Stimulated activated CD4-positive, alpha-beta T cell treated with anti-CD3 and anti-CD28 coated beads, Interleukin-4, amount 100 ng/mL, for 24 hours (primary cell): ENCODE measurements around the gene GSTCD.
"Not testable (repeated sequence)": the region's sequence is repeated elsewhere in the genome, so short reads cannot be mapped to it uniquely, and the experiment has no call there.

Source experiments
- DNase-seq: peaks from one replicate; pipeline ENCODE4 v3.0.0-alpha.2; 2020

The GSTCD gene, protein sequence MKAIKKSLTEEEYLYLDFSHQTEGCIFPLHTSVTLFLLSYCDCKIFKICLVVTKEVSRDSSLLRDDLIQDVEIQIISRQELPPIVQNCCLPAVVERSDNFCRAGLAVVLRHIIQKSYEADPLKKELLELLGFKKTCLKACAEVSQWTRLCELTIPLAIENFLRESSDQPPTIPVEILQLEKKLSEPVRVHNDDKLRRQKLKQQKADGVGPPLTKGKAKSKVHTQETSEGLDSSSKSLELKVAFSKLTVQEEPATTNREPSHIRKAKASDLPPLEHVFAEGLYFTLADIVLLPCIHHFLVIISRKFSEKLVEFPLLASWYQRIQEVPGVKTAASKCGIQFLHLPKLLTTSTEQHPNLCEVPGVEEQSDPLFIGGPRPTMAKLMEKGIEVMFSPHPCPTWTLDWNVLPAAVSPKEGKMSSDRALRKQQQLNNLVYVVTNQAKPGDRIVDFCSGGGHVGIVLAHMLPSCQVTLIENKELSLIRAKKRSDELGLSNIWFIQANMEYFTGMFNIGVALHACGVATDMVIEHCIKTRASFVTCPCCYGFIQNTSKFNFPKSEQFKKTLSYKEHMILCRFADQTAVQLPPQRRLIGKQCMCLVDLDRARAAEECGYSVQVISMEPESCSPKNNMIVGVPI

GRCh38 chr4:105708181-105709080 lies at the start of gene GSTCD, which contains the start of gene INTS12:
TSS of gene GSTCD (plus strand) at chr4:105708784. CDS start at chr4:105717614, 8,830 bp downstream.
TSS of gene INTS12 (minus strand) at chr4:105708689. CDS start at chr4:105700005, 8,684 bp downstream.
- peak; percentile 93 for DNase-seq

- DNase-seq, result no peak
Measured at GRCh38 chr4:105659190-105659589, 49.4 kb upstream of the GSTCD start.

DNA sequence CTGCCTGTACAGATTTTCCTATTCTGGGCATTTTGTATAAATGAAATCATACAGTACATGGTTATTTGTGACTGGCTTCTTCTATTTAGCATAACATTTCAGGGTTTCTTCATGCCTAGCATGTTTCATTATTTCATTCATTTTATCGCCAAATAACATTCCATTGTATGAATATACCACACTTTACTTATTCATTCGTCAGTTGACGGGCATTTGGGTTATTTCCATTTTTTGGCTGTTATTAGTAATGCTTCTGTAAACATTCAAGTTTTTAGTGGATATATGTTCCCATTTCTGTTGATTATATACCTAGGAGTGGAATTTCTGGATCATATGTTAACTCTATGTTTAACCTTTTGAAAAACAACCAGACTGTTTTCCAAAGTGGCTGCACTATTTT lies 47.6 kb upstream of the GSTCD start:
- DNase-seq, result no peak

GRCh38 chr4:105662935-105663675 lies 45.5 kb upstream of the GSTCD start:
- no peak for DNase-seq

DNA sequence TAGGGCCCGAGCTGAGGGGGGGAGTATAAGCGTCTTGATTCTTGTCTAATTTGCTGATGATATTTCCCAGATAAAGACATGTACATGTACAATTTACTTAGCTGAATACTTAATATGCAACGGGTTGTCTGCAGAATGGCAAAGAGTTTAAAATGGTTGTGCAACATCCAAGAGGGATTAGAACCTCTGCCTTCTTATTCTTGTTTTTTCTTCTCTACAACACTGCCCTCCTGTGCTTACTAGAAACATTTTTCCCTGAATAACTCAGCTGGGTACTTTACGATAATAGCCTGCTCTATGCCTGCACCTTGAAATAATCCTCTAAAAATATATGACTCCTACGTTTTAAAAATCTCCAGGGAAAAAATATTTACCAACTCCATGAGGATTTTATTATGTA lies 41.9 kb upstream of the GSTCD start:
- no peak for DNase-seq

DNA sequence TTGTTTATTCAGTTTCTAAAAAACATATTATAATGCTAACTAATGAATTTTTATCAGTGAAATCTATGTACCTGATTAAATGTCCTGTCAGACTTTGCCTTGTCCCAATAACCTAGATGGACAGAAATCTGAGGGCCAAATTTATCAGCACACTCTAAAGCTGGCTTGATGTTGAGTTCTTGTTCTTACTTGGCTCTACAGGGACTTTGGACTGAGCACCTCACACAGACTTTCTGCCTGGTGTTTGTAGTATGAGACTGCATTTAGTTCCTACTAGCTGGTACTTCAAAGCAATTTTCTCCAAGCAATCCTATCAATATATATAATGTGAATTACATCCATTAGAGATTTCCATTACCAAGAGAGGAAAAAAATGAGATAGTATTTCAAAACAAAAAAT lies 37.9 kb upstream of the GSTCD start:
- no peak for DNase-seq

DNA sequence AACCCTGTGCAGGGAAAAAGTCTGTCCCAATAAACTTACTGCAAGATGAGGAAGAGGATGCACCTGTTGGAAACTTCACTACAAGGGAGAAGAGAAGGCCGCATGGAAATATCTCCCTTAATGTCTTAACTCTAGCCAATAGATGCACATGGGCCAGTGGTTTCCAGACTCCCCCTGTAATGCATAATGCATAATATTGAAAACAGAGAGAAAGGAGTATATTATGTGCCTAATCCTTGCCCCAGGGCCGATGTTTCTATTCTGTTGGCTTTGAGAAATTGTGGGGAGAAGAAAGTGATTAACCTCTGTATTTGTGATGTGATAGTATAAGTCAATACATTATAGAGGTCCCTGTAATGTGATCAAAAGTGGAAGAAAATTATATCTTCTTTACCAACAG lies 37.3 kb upstream of the GSTCD start:
- DNase-seq, result no peak

GRCh38 chr4:105674011-105674410 lies 34.6 kb upstream of the GSTCD start:
- no peak for DNase-seq

DNA sequence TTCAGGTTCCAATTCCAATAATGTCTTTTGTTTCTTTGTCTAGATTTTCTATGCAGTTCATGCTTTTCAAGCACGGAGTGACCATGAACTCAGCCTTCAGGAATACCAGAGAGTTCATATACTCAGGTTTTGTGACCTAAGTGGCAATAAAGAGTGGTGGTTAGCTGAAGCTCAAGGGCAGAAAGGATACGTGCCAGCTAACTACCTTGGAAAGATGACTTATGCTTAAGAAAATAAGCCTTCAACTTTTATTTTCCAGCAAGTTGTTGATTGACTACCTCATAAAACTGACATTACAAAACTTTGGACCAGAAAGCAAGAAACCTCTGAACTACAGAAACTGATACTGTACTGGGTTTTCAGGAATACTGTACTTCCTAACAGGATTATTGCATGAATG lies 30.9 kb upstream of the GSTCD start:
- no peak for DNase-seq

DNA sequence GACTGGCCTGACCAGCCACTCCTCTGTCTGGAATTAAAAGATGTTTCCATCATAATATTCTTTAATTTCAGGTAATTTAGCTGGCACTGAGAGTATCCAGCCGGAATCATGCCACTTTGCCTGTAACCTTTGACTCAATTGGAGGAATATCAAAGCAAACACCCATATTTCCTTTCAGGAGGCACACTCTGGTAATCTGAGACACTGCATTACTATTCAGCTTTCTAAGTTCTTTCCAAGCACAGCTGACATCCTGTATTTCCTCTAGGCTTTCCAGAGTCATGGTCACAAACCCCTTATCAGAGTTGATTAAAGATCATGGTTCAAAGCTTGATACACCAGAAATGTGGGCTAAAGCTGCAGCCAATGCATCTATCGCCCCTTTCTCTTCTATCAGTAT lies 29.4 kb upstream of the GSTCD start:
- no peak for DNase-seq

DNA sequence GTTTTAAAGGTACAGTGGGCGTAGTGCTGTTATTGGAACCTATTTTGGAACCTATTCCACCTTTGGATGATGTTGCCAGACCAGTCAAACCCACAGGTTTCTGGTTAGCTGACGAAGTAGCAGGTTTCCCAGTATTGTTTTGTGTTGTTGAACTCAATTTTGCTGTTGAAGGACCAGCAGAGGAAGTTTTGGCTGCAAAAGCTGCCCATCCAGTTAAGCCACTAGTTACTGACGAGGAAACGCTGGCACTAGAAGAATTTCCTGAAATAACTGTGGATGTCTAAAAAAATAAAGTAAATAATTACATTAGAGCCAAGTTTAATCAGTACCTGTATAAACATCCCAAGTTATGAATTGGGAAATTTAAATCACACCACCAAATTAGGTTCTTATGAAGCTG lies 25.5 kb upstream of the GSTCD start:
- DNase-seq, result no peak

- DNase-seq, result no peak
Measured at GRCh38 chr4:105686571-105686970, 22.0 kb upstream of the GSTCD start.

- not testable (repeated sequence) for DNase-seq
Measured at GRCh38 chr4:105694812-105695211, 13.8 kb upstream of the GSTCD start.

DNA sequence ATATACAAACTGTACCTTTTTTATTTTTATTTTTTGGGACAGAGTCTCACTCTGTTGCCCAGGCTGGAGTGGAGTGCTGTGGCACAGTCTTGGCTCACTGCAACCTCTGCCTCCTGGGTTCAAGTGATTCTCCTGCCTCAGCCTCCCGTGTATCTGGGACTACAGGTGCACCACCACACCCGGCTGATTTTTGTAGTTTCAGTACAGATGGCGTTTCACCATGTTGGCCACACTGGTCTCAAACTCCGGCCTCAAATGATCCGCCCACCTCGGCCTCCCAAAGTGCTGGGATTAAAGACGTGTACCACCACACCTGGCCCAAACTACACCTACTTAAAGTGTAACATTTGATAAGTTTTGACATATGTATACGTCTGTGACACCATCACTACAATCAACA lies 12.8 kb upstream of the GSTCD start:
- DNase-seq, result not testable (repeated sequence)

DNA sequence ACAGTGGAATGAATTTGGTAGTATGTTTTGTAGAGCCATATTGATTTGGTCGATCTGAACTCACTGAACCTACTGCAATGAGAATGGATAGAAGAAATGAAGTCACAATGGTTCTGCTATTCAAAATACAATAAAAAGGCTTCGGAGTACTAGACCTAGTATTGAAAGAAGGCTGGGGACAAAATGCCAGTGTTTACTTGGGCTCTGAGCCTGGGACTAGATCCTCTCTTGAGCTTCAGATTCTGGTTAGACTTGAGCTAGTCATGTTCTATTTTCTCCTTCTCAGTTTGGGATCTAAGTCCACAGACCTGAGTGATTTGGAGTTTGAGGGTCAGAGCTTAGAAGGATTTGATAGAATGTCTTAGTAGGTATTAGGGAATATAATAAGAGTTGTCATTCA lies 10.0 kb upstream of the GSTCD start:
- no peak for DNase-seq

- no peak for DNase-seq
Measured at GRCh38 chr4:105707782-105708180, 803 bp upstream of the GSTCD start.

GRCh38 chr4:105709081-105709450 lies 482 bp downstream of the GSTCD start:
- no peak for DNase-seq

GRCh38 chr4:105710012-105710600 lies 1.5 kb downstream of the GSTCD start:
- DNase-seq, result no peak

GRCh38 chr4:105710678-105711077 lies 2.1 kb downstream of the GSTCD start:
- no peak for DNase-seq

DNA sequence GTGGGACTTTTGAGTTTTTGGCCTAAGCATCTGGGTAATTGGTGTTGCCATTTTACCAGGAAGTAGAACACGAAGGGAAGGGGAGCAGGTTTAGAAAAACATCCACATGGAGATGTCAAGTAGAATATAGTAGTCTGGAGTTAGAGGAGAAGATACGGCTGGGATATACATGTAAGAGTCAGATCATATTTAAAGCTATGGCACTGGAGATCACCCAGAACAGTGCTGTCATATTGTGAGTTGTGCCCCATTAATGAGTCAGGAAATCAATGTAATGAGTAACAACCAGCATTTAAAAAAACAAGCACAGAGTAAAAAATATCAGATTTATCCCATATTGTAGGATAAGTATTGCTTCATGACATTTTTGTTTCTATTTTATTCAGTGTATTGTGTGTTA lies 4.2 kb downstream of the GSTCD start:
- no peak for DNase-seq

- no peak for DNase-seq
Measured at GRCh38 chr4:105714071-105714521, 5.5 kb downstream of the GSTCD start.

DNA sequence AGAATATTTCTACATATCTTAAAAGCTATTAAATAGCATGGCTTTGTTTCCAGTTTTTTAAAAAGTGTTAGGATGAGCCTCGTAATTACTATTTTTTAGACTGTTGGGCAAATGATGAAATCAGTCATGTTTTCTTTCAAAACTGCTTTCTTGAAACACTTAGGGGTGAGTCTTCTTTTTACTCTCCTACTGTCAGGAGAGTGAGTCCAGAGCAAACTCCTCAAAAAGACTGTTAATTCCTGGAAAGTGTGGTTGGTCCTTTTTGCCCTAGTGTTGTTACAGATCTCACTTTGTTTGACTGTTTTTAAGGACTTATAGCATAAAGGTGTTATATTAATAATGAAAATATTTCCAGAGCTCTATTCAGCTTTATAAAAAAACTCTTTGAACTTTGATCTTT lies 6.3 kb downstream of the GSTCD start:
- DNase-seq, result no peak
